H1 (cell line): ENCODE results near the gene NCBP1. TPM values are rescaled to one million over a fixed set of nuclear protein-coding genes. Genes with fewer than 3 reads are reported as not detected.
A peak's percentile ranks its signal among the peaks of the same experiment; 100 is the strongest.

Experiments used
- CTCF ChIA-PET: fragments of 300-600 bp; sonication (Branson Sonifier 250); formaldehyde crosslinking; loops from one replicate; lab custom pipeline; 2021; ENCODE audit not compliant: partially characterized antibody; lab: Charles Lee
- POLR2A ChIA-PET: fragments of 300-600 bp; sonication (Branson Sonifier 250); formaldehyde crosslinking; loops from one replicate; lab custom pipeline; 2021; ENCODE audit warnings: inconsistent platforms; ENCODE audit not compliant: partially characterized antibody; lab: Charles Lee
- DNase-seq, 2 experiments: peaks; one replicate each; pipeline versions ENCODE4 v3.0.0 to v3.0.0-alpha.2; 2010 to 2022; ENCODE audit warnings: low spot score in 2 of 2, low read depth in 1 of 2, mixed read lengths in 1 of 2
- FAIRE-seq: peaks from 2 replicates; lab custom pipeline; 2011; peaks lifted over from hg19 to GRCh38; lab: Jason Lieb, UNC
- H2AFZ ChIP-seq: 2 replicates; pipeline ENCODE4 v1.8.1; 2012; ENCODE audit warnings: low read length, inconsistent platforms
- H2AK5ac ChIP-seq: 2 replicates; pipeline ENCODE4 v1.6.1; 2013; ENCODE audit warnings: low read depth, low read length
- H2BK120ac ChIP-seq: replicated peaks from 2 replicates; pipeline ENCODE3; 2013; ENCODE audit warnings: low read depth, low read length, inconsistent platforms
- H2BK12ac ChIP-seq: 2 replicates; pipeline ENCODE4 v1.6.1; 2013; ENCODE audit warnings: low read depth, low read length
- H2BK15ac ChIP-seq: 2 replicates; pipeline ENCODE4 v1.6.1; 2013; ENCODE audit warnings: low read length
- H2BK20ac ChIP-seq: 2 replicates; pipeline ENCODE4 v1.6.1; 2013; ENCODE audit warnings: low read length
- H2BK5ac ChIP-seq: 2 replicates; pipeline ENCODE4 v1.6.1; 2013; ENCODE audit warnings: low read depth, low read length
- H3K14ac ChIP-seq: 2 replicates; pipeline ENCODE4 v1.6.1; 2013; ENCODE audit warnings: inconsistent platforms; ENCODE audit not compliant: insufficient read length
- H3K18ac ChIP-seq: 2 replicates; pipeline ENCODE4 v1.6.1; 2013; ENCODE audit warnings: low read length; ENCODE audit errors: extremely low read depth
- H3K23ac ChIP-seq: 2 replicates; pipeline ENCODE4 v1.6.1; 2013; ENCODE audit warnings: inconsistent platforms; ENCODE audit not compliant: insufficient read length
- H3K23me2 ChIP-seq: 2 replicates; pipeline ENCODE4 v1.6.1; 2013; ENCODE audit warnings: low read depth, low read length
- H3K27ac ChIP-seq: 2 replicates; pipeline ENCODE4 v1.6.1; 2011; ENCODE audit warnings: low read depth, low read length, inconsistent platforms
- H3K27me3 ChIP-seq, 4 experiments: replicated peaks in 1 of 4; 1 replicate in 1 of 4; 2 replicates in 3 of 4; pipeline versions ENCODE4 v1.6.1 to v1.8.1; 2011 to 2013; ENCODE audit warnings: low read length in 3 of 4, mild to moderate bottlenecking in 3 of 4, inconsistent platforms in 2 of 4, mixed read lengths in 2 of 4, moderate library complexity in 1 of 4; ENCODE audit not compliant: control insufficient read depth in 3 of 4, insufficient read depth in 3 of 4; ENCODE audit errors: extremely low read depth in 1 of 4
- H3K36me3 ChIP-seq, 4 experiments: 2 replicates each; pipeline versions ENCODE4 v1.6.1 to v1.8.1; 2011 to 2013; ENCODE audit warnings: mild to moderate bottlenecking in 4 of 4, low read length in 3 of 4, moderate library complexity in 2 of 4, control low read depth in 1 of 4, inconsistent platforms in 1 of 4; ENCODE audit not compliant: insufficient read depth in 4 of 4, control insufficient read depth in 2 of 4
- H3K4ac ChIP-seq: replicated peaks from 2 replicates; pipeline ENCODE3; 2013; ENCODE audit warnings: low read length, low read depth, mixed read lengths, inconsistent platforms; ENCODE audit not compliant: insufficient read length
- H3K4me1 ChIP-seq, 4 experiments: replicated peaks in 1 of 4; 1 replicate in 1 of 4; 2 replicates in 3 of 4; pipeline versions ENCODE4 v1.6.1 to v1.8.1; 2011 to 2013; ENCODE audit warnings: low read length in 3 of 4, inconsistent platforms in 2 of 4, mixed read lengths in 1 of 4; ENCODE audit not compliant: insufficient read depth in 4 of 4, control insufficient read depth in 3 of 4
- H3K4me2 ChIP-seq, 2 experiments: 2 replicates each; pipeline versions ENCODE4 v1.6.1 to v1.8.1; 2011 to 2013; ENCODE audit warnings: low read depth in 2 of 2, low read length in 2 of 2, control low read depth in 1 of 2, inconsistent platforms in 1 of 2, mild to moderate bottlenecking in 1 of 2; ENCODE audit not compliant: insufficient read depth in 1 of 2
- H3K4me3 ChIP-seq, 4 experiments: fragments of 200-600, 300-600 bp in 1 of 4; sonication (generic), shearing (Covaris generic), sonication (Bioruptor Twin) in 1 of 4; 2 replicates each; pipeline versions ENCODE4 v1.5.1 to v1.8.1; 2011 to 2016; ENCODE audit warnings: low read length in 4 of 4, low read depth in 3 of 4, control low read depth in 2 of 4, inconsistent platforms in 2 of 4, mild to moderate bottlenecking in 2 of 4, mixed read lengths in 1 of 4, moderate library complexity in 1 of 4; ENCODE audit not compliant: insufficient read depth in 2 of 4; ENCODE audit errors: extremely low read depth in 1 of 4
- H3K56ac ChIP-seq: replicated peaks from 2 replicates; pipeline ENCODE3; 2013; ENCODE audit warnings: low read depth, mild to moderate bottlenecking, mixed read lengths, low read length, inconsistent platforms; ENCODE audit not compliant: insufficient read length
- H3K79me1 ChIP-seq: 2 replicates; pipeline ENCODE4 v1.6.1; 2013; ENCODE audit warnings: low read depth, low read length, control low read depth
- H3K79me2 ChIP-seq, 2 experiments: 2 replicates each; pipeline versions ENCODE4 v1.6.1 to v1.8.1; 2012 to 2013; ENCODE audit warnings: low read length in 2 of 2, mild to moderate bottlenecking in 2 of 2, inconsistent platforms in 1 of 2; ENCODE audit not compliant: insufficient read depth in 2 of 2, control insufficient read depth in 1 of 2
- H3K9ac ChIP-seq, 4 experiments: replicated peaks in 1 of 4; 1 replicate in 1 of 4; 2 replicates in 3 of 4; pipeline versions ENCODE4 v1.6.1 to v1.8.1; 2011 to 2013; ENCODE audit warnings: low read depth in 3 of 4, low read length in 3 of 4, control low read depth in 2 of 4, mild to moderate bottlenecking in 2 of 4, moderate library complexity in 2 of 4, inconsistent platforms in 1 of 4; ENCODE audit errors: extremely low read depth in 1 of 4
- H3K9me3 ChIP-seq, 2 experiments: 2 replicates each; pipeline versions ENCODE4 v1.6.1 to v1.8.1; 2012 to 2013; ENCODE audit warnings: mild to moderate bottlenecking in 2 of 2, moderate library complexity in 2 of 2, control low read depth in 1 of 2, inconsistent platforms in 1 of 2, low read depth in 1 of 2, low read length in 1 of 2, mixed read lengths in 1 of 2; ENCODE audit not compliant: insufficient read depth in 2 of 2
- H4K20me1 ChIP-seq, 2 experiments: replicated peaks in 1 of 2; 2 replicates each; pipeline versions ENCODE3 to v1.8.1; 2011 to 2013; ENCODE audit warnings: inconsistent platforms in 2 of 2, low read length in 2 of 2, mild to moderate bottlenecking in 1 of 2; ENCODE audit not compliant: insufficient read depth in 2 of 2, control insufficient read depth in 1 of 2
- H4K5ac ChIP-seq: 2 replicates; pipeline ENCODE4 v1.6.1; 2013; ENCODE audit warnings: low read length, low read depth, mixed read lengths, inconsistent platforms; ENCODE audit not compliant: insufficient read length
- H4K8ac ChIP-seq: 2 replicates; pipeline ENCODE4 v1.8.0; 2013; ENCODE audit warnings: mild to moderate bottlenecking, moderate library complexity, low read length, inconsistent platforms; ENCODE audit not compliant: insufficient read depth; ENCODE audit errors: extremely low read depth
- H4K91ac ChIP-seq: replicated peaks from 2 replicates; pipeline ENCODE3; 2013; ENCODE audit warnings: low read length, mixed read lengths, inconsistent platforms; ENCODE audit not compliant: insufficient read length
- CBX5 ChIP-seq: fragments of 300-800, 300-1000 bp; sonication (generic); IDR thresholded peaks from 2 replicates; pipeline ENCODE4 v1.7.1; 2016; ENCODE audit warnings: antibody characterized with exemption, low read length, low read depth
- GTF2F1 ChIP-seq: IDR thresholded peaks from 2 replicates; pipeline ENCODE4 v1.6.1; 2012; ENCODE audit warnings: low read depth, low read length, improper control_type of control experiment, borderline replicate concordance
- HDAC2 ChIP-seq, 2 experiments: fragments of 300-600 bp in 1 of 2; sonication (generic) in 1 of 2; IDR thresholded peaks; 2 replicates each; pipeline ENCODE4 v1.6.1; 2011 to 2012; ENCODE audit warnings: low read depth in 2 of 2, low read length in 2 of 2, mild to moderate bottlenecking in 2 of 2, moderate library complexity in 2 of 2, borderline replicate concordance in 1 of 2, inconsistent platforms in 1 of 2
- MAFK ChIP-seq: IDR thresholded peaks from 2 replicates; pipeline ENCODE4 v1.6.1; 2012; ENCODE audit warnings: low read depth, mild to moderate bottlenecking, improper control_type of control experiment, low read length
- NRF1 ChIP-seq: IDR thresholded peaks from 2 replicates; pipeline ENCODE4 v1.6.1; 2011; ENCODE audit warnings: mild to moderate bottlenecking, low read depth, low read length, improper control_type of control experiment
- POLR2A ChIP-seq, 2 experiments: IDR thresholded peaks; 1 replicate in 1 of 2; 2 replicates in 1 of 2; pipeline ENCODE4 v1.6.1; 2011; ENCODE audit warnings: low read depth in 2 of 2, low read length in 2 of 2, mild to moderate bottlenecking in 2 of 2; ENCODE audit errors: control extremely low read depth in 1 of 2
- RAD21 ChIP-seq, 2 experiments: IDR thresholded peaks in 1 of 2; conservative IDR thresholded peaks in 1 of 2; 2 replicates each; pipeline ENCODE4 v1.6.1; 2011; ENCODE audit warnings: low read depth in 2 of 2, low read length in 2 of 2, improper control_type of control experiment in 1 of 2, inconsistent platforms in 1 of 2, mild to moderate bottlenecking in 1 of 2, moderate library complexity in 1 of 2
- RBBP5 ChIP-seq: IDR thresholded peaks from 2 replicates; pipeline ENCODE4 v1.7.1; 2012; ENCODE audit warnings: low read depth, mild to moderate bottlenecking, inconsistent platforms, low read length, moderate library complexity, borderline replicate concordance
- SIN3A ChIP-seq, 2 experiments: IDR thresholded peaks in 1 of 2; conservative IDR thresholded peaks in 1 of 2; 2 replicates each; pipeline ENCODE4 v1.6.1; 2011 to 2012; ENCODE audit warnings: low read length in 2 of 2, improper control_type of control experiment in 1 of 2, low read depth in 1 of 2, mild to moderate bottlenecking in 1 of 2
- SUZ12 ChIP-seq: fragments of 200-600 bp; sonication (generic); IDR thresholded peaks from 2 replicates; pipeline ENCODE4 v1.6.1; 2012; ENCODE audit warnings: mild to moderate bottlenecking, inconsistent platforms, low read length, moderate library complexity, mixed read lengths
- TCF12 ChIP-seq: IDR thresholded peaks from 2 replicates; pipeline ENCODE4 v1.6.1; 2011; ENCODE audit warnings: low read depth, mild to moderate bottlenecking, low read length
- WGBS, 2 experiments: shearing (Covaris generic) in 1 of 2; methylation state at CpG; one replicate each; pipeline versions ENCODE4 v1.1.6 to v1.1.7; 2013 to 2015; ENCODE audit warnings: low lambda C conversion rate in 2 of 2, mixed read lengths in 2 of 2, inconsistent platforms in 1 of 2, low coverage in 1 of 2, missing lambda C conversion rate in 1 of 2; ENCODE audit not compliant: insufficient replicate concordance in 2 of 2, insufficient coverage in 1 of 2, insufficient read length in 1 of 2; ENCODE audit errors: extremely low coverage in 1 of 2, missing lambda C conversion rate in 1 of 2; 5-methylcytosine and 5-hydroxymethylcytosine counted together
- polyA plus RNA-seq, 7 experiments: library from polyadenylated mRNA; depleted of rRNA in 3 of 7; stranded (reverse) in 5 of 7; unstranded in 2 of 7; fragments of >200 nt in 5 of 7; fragments of 200-250 nt in 2 of 7; gene quantifications; 1 replicate in 5 of 7; 2 replicates in 1 of 7; 4 replicates in 1 of 7; pipeline versions ENCODE4 v1.2.1 to v1.2.3, GENCODE V29; 2011 to 2013; ENCODE audit warnings: missing spikeins in 2 of 7, mixed read lengths in 2 of 7
- total RNA-seq: library from RNA; stranded (reverse); fragmentation: NEBNext Ultra II Directional; extraction: Animal tissue kit (Norgen Biotek cat#: 25700); gene quantifications from 2 replicates; pipeline ENCODE4 v1.2.1, GENCODE V29; 2021

NCBP1 gene
- total and polyA plus RNA-seq, 2 of the 8 experiments (the other 6 are each of a cell fraction or from before 2014, with no cell fraction given), result 14.7 to 54.0 TPM

DNA sequence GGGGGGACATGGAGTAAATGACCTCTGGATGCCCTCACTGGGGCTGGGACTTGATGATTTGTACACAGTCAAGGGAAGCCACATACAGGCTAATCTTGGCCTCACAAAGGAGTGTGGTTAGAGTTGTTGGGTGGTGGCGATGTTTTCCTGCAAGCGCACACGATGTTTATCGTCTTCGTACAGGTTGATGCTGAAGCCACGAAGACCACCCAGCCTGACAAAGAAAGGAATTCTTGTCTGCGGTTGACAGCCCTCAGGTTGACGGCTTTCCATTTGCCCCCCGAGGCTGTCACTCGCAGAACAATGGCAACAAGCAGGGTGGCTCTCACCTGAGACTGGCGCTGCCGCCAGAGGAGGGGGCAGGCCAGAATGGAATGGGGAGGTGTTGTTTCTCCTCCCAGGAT, 77.6 kb downstream of the NCBP1 start:
- Histone ChIP-seq H3K4me3 (peak overlapping the region in 2 of 4 experiments; percentile 17 to 33; a peak in 2 of 8 replicates), H4K91ac (no peak overlapping the region), H3K56ac (no peak overlapping the region), H3K79me1 (no peaks in the 10 kb centered on the region), H2BK120ac (no peak overlapping the region), H2BK20ac (no peak overlapping the region), H2AK5ac (no peak overlapping the region), H2BK15ac (no peak overlapping the region), H3K4me1 (peaks cover 0 to 9% (median 1%) of the 10 kb centered on the region in 4 experiments; a peak in 3 of 7 replicates), H3K36me3 (no peaks in the 10 kb centered on the region), H4K20me1 (peaks cover 0 to 2% of the 10 kb centered on the region in 2 experiments), H3K18ac (no peak overlapping the region), H3K9ac (no peak overlapping the region), H3K79me2 (no peaks in the 10 kb centered on the region), H3K23me2 (no peaks in the 10 kb centered on the region), H3K27ac (no peak overlapping the region), H4K5ac (no peak overlapping the region), H3K27me3 (0 out of 7 replicates have a peak, but pooled peaks cover 0 to 1% (median 0%) of the 10 kb centered on the region in 4 experiments), H2BK12ac (0 out of 2 replicates have a peak overlapping the region, but pooled peaks have one; percentile 32), H2AFZ (no peak overlapping the region), H3K4ac (no peak overlapping the region), H3K4me2 (peak overlapping the region; percentile 62 to 63), H3K9me3 (no peaks in the 10 kb centered on the region), H3K14ac (no peak overlapping the region), H4K8ac (no peak overlapping the region), H3K23ac (no peak overlapping the region), H2BK5ac (no peak overlapping the region)
- POLR2A ChIA-PET, result no interaction called here
- CTCF ChIA-PET, result interaction anchor here (1.0 to 3.3 kb wide), 5 partner anchors 16 to 190 kb away, joined by 5 to 14 read pairs (median 6); no protein-coding TSS in a partner anchor
- 16% methylated on average over 12 of the region's 12 CpGs; no CpG with 5 or more reads in 1 of the 2 experiments for WGBS, 2 experiments
- DNase-seq (peak in 1 of 2 experiments; percentile 52), FAIRE-seq (no peak)
- 0 out of 4 replicates have a peak, but pooled peaks of 1 of the 2 experiments have one; percentile 12 for TF ChIP-seq HDAC2 (IDR thresholded peaks at IDR 0.05; ENCODE audit: borderline replicate concordance in 1 of 2, low read depth in 2 of 2, low read length in 2 of 2)
- TF ChIP-seq GTF2F1, result no peak
- TF ChIP-seq SIN3A (conservative IDR thresholded peaks at IDR 0.05 in 1 of 2, IDR thresholded peaks at IDR 0.05 in 1 of 2; ENCODE audit: low read depth in 1 of 2, low read length in 2 of 2), result peak; percentile 80 to 85; a peak in 2 of 4 replicates
- no peak for TF ChIP-seq MAFK
- TF ChIP-seq RAD21 (IDR thresholded peaks at IDR 0.05 in 1 of 2, conservative IDR thresholded peaks at IDR 0.05 in 1 of 2; ENCODE audit: low read depth in 2 of 2, low read length in 2 of 2), result peak; percentile 8; a peak in 2 of 4 replicates
- TF ChIP-seq RBBP5, result no peak
- TF ChIP-seq TCF12, result no peak
- TF ChIP-seq POLR2A (IDR thresholded peaks at IDR 0.05; ENCODE audit: control extremely low read depth in 1 of 2, low read depth in 2 of 2, low read length in 2 of 2), result no peak
- no peak for TF ChIP-seq CBX5
- TF ChIP-seq NRF1, result no peak
- TF ChIP-seq SUZ12, result no peak
